GM18519 (cell line): ENCODE measurements around the gene ZNF683.
"Not testable (repeated sequence)": the region's sequence is repeated elsewhere in the genome, so short reads cannot be mapped to it uniquely, and the experiment has no call there.

Experiments
- ATAC-seq: cut with Tn5 transposase; IDR thresholded peaks from one replicate; pipeline ENCODE4 v1.9.1; 2021; ENCODE audit warnings: mild to moderate bottlenecking, moderate library complexity; ENCODE audit not compliant: unreplicated experiment, low FRiP score

ZNF683 gene

GRCh38 chr1:26340047-26340481, 32.5 kb downstream of the ZNF683 start:
- ATAC-seq = no peak

- ATAC-seq = no peak
Measured at GRCh38 chr1:26338670-26339069, 33.9 kb downstream of the ZNF683 start.

GRCh38 chr1:26337625-26338024, 34.9 kb downstream of the ZNF683 start:
- no peak for ATAC-seq

GRCh38 chr1:26337206-26337535, 35.4 kb downstream of the ZNF683 start:
- ATAC-seq = no peak

GRCh38 chr1:26336477-26337205, 35.9 kb downstream of the ZNF683 start:
- no peak for ATAC-seq

GRCh38 chr1:26335774-26336476, 36.6 kb downstream of the ZNF683 start:
- ATAC-seq = no peak

- not testable (repeated sequence) for ATAC-seq
Measured at GRCh38 chr1:26333312-26333711, 39.2 kb downstream of the ZNF683 start.

GRCh38 chr1:26330276-26330675, 42.3 kb downstream of the ZNF683 start:
- no peak for ATAC-seq

GRCh38 chr1:26329380-26329779, 43.2 kb downstream of the ZNF683 start:
- not testable (repeated sequence) for ATAC-seq

GRCh38 chr1:26328597-26328996, 44.0 kb downstream of the ZNF683 start:
- ATAC-seq = no peak

GRCh38 chr1:26327956-26328362, 44.6 kb downstream of the ZNF683 start:
- ATAC-seq = no peak

- no peak for ATAC-seq
Measured at GRCh38 chr1:26324550-26324949, 48.0 kb downstream of the ZNF683 start.

GRCh38 chr1:26323382-26323781, 49.2 kb downstream of the ZNF683 start:
- no peak for ATAC-seq

GRCh38 chr1:26322042-26322331, 50.6 kb downstream of the ZNF683 start:
- no peak for ATAC-seq

- ATAC-seq = no peak
Measured at GRCh38 chr1:26321315-26322041, 51.1 kb downstream of the ZNF683 start.

- no peak for ATAC-seq
Measured at GRCh38 chr1:26320896-26321295, 51.7 kb downstream of the ZNF683 start.

GRCh38 chr1:26318338-26319064, 54.0 kb downstream of the ZNF683 start:
- ATAC-seq = no peak

- no peak for ATAC-seq
Measured at GRCh38 chr1:26317612-26318337, 54.8 kb downstream of the ZNF683 start, which contains the start of gene CD52. TSS of gene CD52 (plus strand) at chr1:26317958. CDS start at chr1:26318018, 60 bp downstream.

GRCh38 chr1:26317146-26317545, 55.4 kb downstream of the ZNF683 start:
- no peak for ATAC-seq
